Measurements from ENCODE around the gene ZBED3.

GRCh38 chr5:77029376-77029885 is 57.7 kb downstream of the ZBED3 start:
- no peak for TF ChIP-seq CTCF (IDR thresholded peaks at IDR 0.05)
- TF ChIP-seq POLR2A (IDR thresholded peaks at IDR 0.05): no peak
- no peak for TF ChIP-seq POLR2AphosphoS5 (IDR thresholded peaks at IDR 0.05)

All from stomach (tissue), 4 donors.